Fibroblast of lung (primary cell): ENCODE data around the gene POR.

ENCODE experiments used
- EZH2 ChIP-seq: IDR thresholded peaks from 2 replicates; pipeline ENCODE4 v1.5.1; 2012; ENCODE audit warnings: low read length, control low read depth, mild to moderate bottlenecking; ENCODE audit errors: missing control alignments
- TF ChIP-seq, protein P1 (sequence below), 2 donors: IDR thresholded peaks in 1 of 2; conservative IDR thresholded peaks in 1 of 2; 1 replicate in 1 of 2; 2 replicates in 1 of 2; pipeline ENCODE4 v1.5.1; 2011 to 2012; ENCODE audit warnings: low read length in 2 of 2, control low read depth in 1 of 2, inconsistent platforms in 1 of 2, low read depth in 1 of 2, mild to moderate bottlenecking in 1 of 2

DNA sequence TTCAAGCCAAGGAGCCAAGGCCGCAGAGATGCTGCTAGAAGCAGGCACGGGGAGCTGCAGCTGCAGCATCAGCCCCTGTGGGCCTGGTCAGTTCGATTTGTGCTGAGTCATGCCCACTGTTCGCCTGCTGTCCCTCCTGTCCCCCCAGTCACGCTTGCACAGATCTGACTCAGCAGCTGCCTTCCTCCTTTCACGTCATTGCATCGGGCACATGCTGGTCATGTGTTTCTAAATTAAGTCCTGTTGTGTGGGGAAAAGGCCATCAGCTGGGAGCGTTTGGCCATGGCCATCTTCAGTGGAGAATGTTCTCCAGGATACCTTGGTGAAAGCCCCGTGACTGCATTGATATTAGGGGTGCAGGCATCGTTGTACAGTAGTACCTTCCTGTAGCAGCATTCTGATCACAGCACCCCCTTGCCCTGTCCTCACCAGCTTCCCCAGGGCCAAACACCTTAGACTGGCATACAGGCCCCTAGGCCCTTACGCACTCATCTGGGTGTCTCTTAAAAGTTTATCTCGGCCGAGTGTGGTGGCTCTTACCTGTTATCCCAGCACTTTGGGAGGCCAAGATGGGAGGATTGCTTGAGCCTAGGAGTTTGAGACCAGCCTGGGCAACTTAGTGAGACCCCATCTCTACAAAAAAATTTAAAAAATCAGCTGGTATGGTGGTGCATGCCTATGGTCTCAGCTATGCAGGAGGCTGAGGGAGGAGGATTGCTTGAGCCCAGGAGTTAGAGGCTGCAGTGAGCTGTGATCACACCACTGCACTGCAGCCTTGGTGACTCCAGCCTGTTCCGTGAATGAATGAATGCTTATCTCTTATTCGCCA, 23.2 kb downstream of the POR start:
- TF ChIP-seq, protein P1, sequence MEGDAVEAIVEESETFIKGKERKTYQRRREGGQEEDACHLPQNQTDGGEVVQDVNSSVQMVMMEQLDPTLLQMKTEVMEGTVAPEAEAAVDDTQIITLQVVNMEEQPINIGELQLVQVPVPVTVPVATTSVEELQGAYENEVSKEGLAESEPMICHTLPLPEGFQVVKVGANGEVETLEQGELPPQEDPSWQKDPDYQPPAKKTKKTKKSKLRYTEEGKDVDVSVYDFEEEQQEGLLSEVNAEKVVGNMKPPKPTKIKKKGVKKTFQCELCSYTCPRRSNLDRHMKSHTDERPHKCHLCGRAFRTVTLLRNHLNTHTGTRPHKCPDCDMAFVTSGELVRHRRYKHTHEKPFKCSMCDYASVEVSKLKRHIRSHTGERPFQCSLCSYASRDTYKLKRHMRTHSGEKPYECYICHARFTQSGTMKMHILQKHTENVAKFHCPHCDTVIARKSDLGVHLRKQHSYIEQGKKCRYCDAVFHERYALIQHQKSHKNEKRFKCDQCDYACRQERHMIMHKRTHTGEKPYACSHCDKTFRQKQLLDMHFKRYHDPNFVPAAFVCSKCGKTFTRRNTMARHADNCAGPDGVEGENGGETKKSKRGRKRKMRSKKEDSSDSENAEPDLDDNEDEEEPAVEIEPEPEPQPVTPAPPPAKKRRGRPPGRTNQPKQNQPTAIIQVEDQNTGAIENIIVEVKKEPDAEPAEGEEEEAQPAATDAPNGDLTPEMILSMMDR (conservative IDR thresholded peaks at IDR 0.05 in 1 of 2, IDR thresholded peaks at IDR 0.05 in 1 of 2; ENCODE audit: low read depth in 1 of 2, low read length in 2 of 2): no peak
- TF ChIP-seq EZH2: no peak
